GM19467 (cell line): ENCODE results near the gene NEURL3.
A peak's percentile ranks its signal among the peaks of the same experiment; 100 is the strongest.

Source experiments
- ATAC-seq: cut with Tn5 transposase; IDR thresholded peaks from one replicate; pipeline ENCODE4 v1.9.1; 2021; ENCODE audit warnings: mild to moderate bottlenecking, moderate library complexity; ENCODE audit not compliant: unreplicated experiment

NEURL3 gene

GRCh38 chr2:96528006-96528699, 23.0 kb upstream of the NEURL3 start:
- ATAC-seq = no peak

GRCh38 chr2:96527286-96528005, 22.3 kb upstream of the NEURL3 start:
- no peak for ATAC-seq

- ATAC-seq = no peak
Observed at GRCh38 chr2:96526615-96527285, 21.6 kb upstream of the NEURL3 start.

GRCh38 chr2:96526101-96526591, 21.0 kb upstream of the NEURL3 start:
- ATAC-seq = no peak

GRCh38 chr2:96525211-96525507, 20.0 kb upstream of the NEURL3 start:
- ATAC-seq = no peak

GRCh38 chr2:96524482-96525210, 19.5 kb upstream of the NEURL3 start:
- no peak for ATAC-seq

GRCh38 chr2:96523659-96524481, 18.7 kb upstream of the NEURL3 start:
- no peak for ATAC-seq

- no peak for ATAC-seq
Observed at GRCh38 chr2:96522304-96523203, 17.4 kb upstream of the NEURL3 start.

GRCh38 chr2:96521219-96521618, 16.1 kb upstream of the NEURL3 start:
- ATAC-seq = no peak

- ATAC-seq = no peak
Observed at GRCh38 chr2:96520697-96521096, 15.5 kb upstream of the NEURL3 start.

- no peak for ATAC-seq
Observed at GRCh38 chr2:96520231-96520630, 15.1 kb upstream of the NEURL3 start.

GRCh38 chr2:96517079-96517478, 11.9 kb upstream of the NEURL3 start:
- ATAC-seq = no peak

- no peak for ATAC-seq
Observed at GRCh38 chr2:96514521-96514920, 9.4 kb upstream of the NEURL3 start.

- no peak for ATAC-seq
Observed at GRCh38 chr2:96512341-96512740, 7.2 kb upstream of the NEURL3 start.

- ATAC-seq = no peak
Observed at GRCh38 chr2:96511851-96512250, 6.7 kb upstream of the NEURL3 start.

GRCh38 chr2:96510931-96511595, 5.9 kb upstream of the NEURL3 start:
- ATAC-seq = no peak

GRCh38 chr2:96509847-96510230, 4.7 kb upstream of the NEURL3 start:
- no peak for ATAC-seq

- ATAC-seq = peak; percentile 59
Observed at GRCh38 chr2:96509114-96509846, 4.1 kb upstream of the NEURL3 start.
